22Rv1 (cell line): Measurements from ENCODE around the gene DNAI2.

Source experiments
- CTCF ChIP-seq: fragments of 450-650 bp; IDR thresholded peaks from 2 replicates; pipeline ENCODE4 v1.5.1; 2017; ENCODE audit warnings: mild to moderate bottlenecking
- ZFX ChIP-seq: fragments of 450-650 bp; IDR thresholded peaks from 2 replicates; pipeline ENCODE4 v1.6.1; 2017; ENCODE audit warnings: antibody characterized with exemption, borderline replicate concordance

- TF ChIP-seq CTCF (no peak), ZFX (no peak)
These were observed 60.5 kb downstream of the DNAI2 start for GRCh38 chr17:74334393-74335039.
